Thyroid gland (tissue), 4 donors: ENCODE data around the gene ZP1.

Experiments
- POLR2A ChIP-seq, 2 donors: fragments of 450-650 bp; IDR thresholded peaks; one replicate each; pipeline ENCODE4 v1.6.1; 2017; ENCODE audit warnings: antibody characterized with exemption in 2 of 2, mild to moderate bottlenecking in 2 of 2, moderate library complexity in 1 of 2
- TF ChIP-seq, protein P1 (sequence below), 6 experiments: fragments of 200-600 bp in 3 of 6; fragments of 450-650 bp in 3 of 6; sonication (generic) in 3 of 6; IDR thresholded peaks; one replicate each; pipeline ENCODE4 v1.5.1; 2016 to 2019; ENCODE audit warnings: antibody characterized with exemption in 6 of 6, mild to moderate bottlenecking in 2 of 6, inconsistent platforms in 1 of 6, moderate library complexity in 1 of 6

DNA sequence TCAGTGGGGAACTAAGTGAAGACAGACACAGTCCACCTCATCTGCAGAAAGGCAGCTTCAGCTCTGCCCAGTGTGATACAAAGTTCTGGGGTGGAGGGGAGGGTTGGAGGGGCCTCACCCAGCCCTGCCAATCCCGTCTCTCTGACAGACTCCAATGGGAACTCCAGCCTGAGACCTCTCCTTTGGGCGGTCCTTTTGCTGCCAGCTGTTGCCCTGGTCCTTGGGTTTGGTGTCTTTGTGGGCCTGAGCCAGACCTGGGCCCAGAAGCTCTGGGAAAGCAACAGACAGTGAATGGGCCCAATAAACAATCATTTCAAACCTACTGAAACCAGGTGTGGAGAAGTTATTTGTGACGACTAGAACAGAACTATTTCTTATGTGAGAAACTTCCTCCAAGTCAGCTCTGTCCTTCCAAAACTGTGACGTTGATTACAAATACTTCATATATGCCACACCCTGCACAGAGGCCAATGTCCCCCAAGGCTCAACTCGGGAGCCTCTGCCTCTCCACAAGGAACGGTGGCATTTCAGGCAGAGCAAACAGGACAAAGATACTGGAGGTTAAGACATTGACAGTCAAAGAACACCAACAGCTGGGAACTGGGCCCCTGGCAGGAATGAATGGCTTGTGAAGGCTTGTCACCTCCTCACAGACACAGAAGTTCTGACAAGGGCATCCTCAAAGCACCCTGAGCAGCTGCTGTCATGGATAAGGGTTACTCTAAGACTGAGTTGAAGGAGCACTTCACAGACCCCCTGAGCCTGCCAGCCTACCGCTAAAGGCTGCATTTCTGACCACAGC, 8.2 kb downstream of the ZP1 start:
- TF ChIP-seq, protein P1, sequence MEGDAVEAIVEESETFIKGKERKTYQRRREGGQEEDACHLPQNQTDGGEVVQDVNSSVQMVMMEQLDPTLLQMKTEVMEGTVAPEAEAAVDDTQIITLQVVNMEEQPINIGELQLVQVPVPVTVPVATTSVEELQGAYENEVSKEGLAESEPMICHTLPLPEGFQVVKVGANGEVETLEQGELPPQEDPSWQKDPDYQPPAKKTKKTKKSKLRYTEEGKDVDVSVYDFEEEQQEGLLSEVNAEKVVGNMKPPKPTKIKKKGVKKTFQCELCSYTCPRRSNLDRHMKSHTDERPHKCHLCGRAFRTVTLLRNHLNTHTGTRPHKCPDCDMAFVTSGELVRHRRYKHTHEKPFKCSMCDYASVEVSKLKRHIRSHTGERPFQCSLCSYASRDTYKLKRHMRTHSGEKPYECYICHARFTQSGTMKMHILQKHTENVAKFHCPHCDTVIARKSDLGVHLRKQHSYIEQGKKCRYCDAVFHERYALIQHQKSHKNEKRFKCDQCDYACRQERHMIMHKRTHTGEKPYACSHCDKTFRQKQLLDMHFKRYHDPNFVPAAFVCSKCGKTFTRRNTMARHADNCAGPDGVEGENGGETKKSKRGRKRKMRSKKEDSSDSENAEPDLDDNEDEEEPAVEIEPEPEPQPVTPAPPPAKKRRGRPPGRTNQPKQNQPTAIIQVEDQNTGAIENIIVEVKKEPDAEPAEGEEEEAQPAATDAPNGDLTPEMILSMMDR (IDR thresholded peaks at IDR 0.05), result no peak
- no peak for TF ChIP-seq POLR2A (IDR thresholded peaks at IDR 0.05)
